Globus pallidus (tissue), 1 donor: ENCODE measurements around the gene KCNMA1.

Experiments used
- DNase-seq: peaks from one replicate; pipeline ENCODE4 v3.0.0-alpha.2; 2015; ENCODE audit warnings: low spot score

KCNMA1 gene

DNA sequence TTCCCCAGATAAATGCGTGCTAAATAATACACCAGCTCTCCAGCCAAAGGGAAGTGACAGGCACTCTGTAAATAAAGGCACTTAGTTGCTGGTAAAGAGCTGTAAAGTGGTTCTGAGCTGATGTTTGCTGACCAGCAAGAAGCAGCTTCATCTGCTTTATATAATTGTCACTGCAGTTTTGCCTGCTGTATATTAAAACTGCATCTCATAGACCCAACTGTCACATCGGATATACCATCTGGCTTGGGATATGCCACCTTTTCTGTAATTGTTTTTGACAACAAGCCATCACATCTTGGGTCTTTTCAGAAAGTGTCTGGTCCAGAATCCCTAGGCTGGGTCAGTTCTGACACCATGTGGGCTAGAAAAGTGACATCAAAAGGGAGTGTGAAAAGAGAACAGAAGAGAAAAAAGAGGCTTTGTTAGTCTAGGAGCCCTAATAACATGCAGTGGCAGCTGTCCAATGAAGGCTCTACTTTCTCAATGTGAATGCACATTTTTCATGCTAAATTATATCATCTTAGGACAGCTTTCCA, 697.6 kb downstream of the KCNMA1 start:
- DNase-seq = peak; percentile 35

- DNase-seq = peak; percentile 16
These were observed 700.4 kb downstream of the KCNMA1 start for GRCh38 chr10:76937181-76937600.

- DNase-seq = no peak
These were observed 701.5 kb downstream of the KCNMA1 start for GRCh38 chr10:76935941-76936613.

- no peak for DNase-seq
These were observed 709.0 kb downstream of the KCNMA1 start for GRCh38 chr10:76928565-76928964.

DNA sequence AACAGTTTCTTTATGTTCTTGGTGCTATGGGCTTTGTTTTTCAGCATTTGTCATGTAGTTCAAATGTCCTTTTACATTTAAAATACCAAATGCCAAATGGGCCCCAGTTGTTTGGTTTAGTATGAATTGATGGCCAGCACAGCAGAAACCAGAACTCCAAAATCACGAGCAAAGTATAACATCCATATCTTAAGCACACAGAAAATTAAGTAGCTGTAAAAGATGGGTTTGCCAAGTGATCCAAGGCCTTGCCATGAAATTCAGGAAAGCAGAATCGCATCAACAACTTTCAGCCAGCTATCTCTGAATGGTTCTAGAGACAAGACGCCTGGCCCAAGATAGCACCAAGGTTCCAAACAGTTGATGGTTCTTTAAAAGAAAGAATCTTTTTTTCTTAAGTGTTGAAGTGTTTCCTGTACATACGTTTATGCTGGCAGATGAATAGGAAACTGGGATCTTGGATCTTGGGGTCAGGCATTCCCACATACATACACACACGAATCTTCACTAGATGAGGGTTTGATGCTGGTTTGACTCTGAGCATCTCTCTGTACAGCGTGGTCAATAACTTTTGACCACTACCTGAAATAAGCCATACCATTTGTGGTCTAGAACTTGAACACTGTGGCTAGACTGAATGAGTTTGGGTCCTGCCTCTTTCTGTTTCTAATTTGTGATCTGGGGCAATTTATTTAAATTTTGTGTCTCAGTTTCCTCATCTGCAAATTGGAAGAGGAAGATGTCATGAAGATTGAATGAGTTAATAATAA, 711.8 kb downstream of the KCNMA1 start:
- DNase-seq = no peak

GRCh38 chr10:76922666-76923065, 714.9 kb downstream of the KCNMA1 start:
- DNase-seq = no peak

DNA sequence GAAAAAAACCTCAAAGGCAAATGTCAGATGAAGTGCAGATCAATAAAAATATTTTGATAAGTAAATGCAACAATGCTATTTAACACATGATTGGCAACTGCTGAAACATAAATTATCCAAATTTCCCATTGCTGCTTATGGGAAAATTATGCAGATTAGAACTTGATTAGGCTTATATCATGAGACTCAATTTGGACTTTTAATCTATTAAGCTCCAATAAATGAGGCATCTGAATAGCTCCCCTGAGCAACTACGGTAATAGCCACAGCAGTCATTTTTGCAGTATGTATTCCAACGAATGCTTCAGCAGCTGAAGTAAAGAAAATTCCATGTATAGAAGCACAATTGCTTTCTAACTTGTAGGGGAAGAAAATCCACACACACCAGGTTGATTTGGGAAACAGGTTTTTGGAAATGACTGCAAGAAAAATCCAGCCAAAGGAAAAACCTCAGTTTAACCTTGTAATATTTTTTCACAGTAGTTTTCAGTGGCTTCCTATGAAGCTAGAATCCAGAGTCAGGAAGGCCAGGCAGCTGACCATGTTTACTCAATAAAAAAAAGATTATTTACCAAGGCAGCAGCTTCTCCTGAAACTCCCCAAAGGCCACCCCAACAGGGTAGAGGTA, 716.1 kb downstream of the KCNMA1 start:
- DNase-seq = no peak

- no peak for DNase-seq
These were observed 717.0 kb downstream of the KCNMA1 start for GRCh38 chr10:76920581-76920980.

GRCh38 chr10:76918106-76918505, 719.5 kb downstream of the KCNMA1 start:
- DNase-seq = no peak

DNA sequence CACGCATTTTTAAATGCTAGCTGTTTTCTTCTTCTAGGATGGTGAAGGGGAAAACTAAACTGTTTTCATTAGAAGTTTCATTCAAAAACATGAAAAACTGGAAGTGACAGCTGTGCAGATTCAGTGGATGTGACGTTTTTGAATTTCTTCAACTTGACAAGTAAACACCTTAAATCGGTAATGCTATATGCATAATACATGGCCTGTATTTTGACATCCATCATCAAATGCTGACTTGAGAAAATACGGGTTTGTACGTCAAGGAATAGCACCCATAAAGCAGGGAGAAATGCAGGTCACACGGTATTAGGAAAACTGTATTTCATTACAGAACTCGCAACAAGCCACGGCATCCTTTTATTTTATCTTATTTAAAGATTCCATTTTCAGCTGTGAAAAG, 720.5 kb downstream of the KCNMA1 start:
- no peak for DNase-seq

GRCh38 chr10:76916536-76916935, 721.1 kb downstream of the KCNMA1 start:
- no peak for DNase-seq

- no peak for DNase-seq
These were observed 722.3 kb downstream of the KCNMA1 start for GRCh38 chr10:76915316-76915715.

GRCh38 chr10:76911184-76911583, 726.4 kb downstream of the KCNMA1 start:
- DNase-seq = peak; percentile 37

- DNase-seq = no peak
These were observed 727.2 kb downstream of the KCNMA1 start for GRCh38 chr10:76910184-76910962.

GRCh38 chr10:76906256-76906655, 731.4 kb downstream of the KCNMA1 start:
- no peak for DNase-seq

DNA sequence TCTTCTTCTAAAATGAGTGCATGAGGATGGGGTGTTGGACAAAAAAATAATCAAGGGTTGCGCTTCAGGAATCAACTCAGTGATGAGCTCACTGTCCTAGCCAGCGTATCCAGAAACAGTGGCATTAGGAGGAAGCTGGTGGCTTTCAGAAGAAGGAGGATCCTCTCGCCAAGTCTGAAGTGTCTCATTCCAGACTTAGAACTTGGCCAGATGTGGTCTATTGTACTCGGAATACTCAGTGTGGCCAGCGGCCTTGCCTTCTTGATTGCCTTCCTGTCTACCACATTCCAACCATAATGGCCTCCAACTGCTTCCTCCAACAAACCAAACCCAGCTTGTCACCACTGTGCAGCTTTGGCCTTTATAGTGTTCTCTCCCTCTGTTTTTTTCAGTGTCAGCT, 732.4 kb downstream of the KCNMA1 start:
- DNase-seq = no peak

DNA sequence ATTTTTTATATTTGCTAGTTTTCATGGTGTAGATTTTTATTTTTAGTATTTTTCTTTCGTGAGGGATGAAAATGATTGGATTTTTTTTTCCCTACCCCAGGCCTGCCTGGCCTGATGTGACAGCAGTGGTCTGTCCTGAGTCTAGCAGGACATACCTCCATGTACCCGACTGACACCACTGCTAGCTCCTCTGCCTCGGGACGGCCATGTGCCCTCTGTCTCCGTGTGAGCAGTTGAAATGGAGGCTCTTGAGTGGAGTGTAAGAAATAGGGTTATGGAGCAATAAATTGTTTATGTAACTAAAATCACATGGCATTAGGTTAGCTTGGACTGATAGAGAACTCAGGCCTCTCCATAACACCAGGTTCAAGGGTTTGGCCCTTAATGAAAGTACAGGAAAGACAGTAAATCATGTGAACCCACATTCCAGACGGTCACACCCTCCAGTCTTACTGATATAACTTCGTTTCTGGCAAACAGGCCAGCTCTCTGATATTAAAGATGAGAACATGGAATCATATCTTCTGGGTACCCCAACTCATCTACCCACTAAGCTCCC, 734.1 kb downstream of the KCNMA1 start:
- no peak for DNase-seq

- no peak for DNase-seq
These were observed 734.7 kb downstream of the KCNMA1 start for GRCh38 chr10:76902949-76903348.

DNA sequence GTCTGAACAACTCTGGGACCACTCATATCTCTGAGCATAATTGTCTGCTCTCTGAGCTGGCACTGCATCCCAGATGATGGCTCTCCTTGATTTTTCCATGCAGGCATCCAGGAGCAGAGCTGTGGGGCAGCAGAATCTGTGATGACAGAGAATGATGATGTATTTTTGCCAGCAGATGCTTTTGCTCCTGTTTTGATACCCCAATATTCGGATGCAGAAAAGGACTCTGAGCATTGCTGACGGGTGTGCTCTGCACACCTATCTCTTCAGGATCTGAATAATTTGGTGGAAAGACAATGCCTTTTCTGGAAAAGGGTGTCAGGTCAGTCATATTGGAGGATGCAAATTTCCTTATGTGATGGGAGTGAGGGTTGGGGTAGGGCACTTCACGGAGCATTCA, 735.9 kb downstream of the KCNMA1 start:
- DNase-seq = no peak

GRCh38 chr10:76899490-76899889, 738.1 kb downstream of the KCNMA1 start:
- DNase-seq = no peak

- no peak for DNase-seq
These were observed 744.7 kb downstream of the KCNMA1 start for GRCh38 chr10:76892766-76893479.
